ENCODE data around the gene MORN1. TPM values are rescaled to one million over a fixed set of nuclear protein-coding genes. Genes with fewer than 3 reads are reported as not detected.
"Not testable (repeated sequence)": the region's sequence is repeated elsewhere in the genome, so short reads cannot be mapped to it uniquely, and the experiment has no call there.

MORN1 gene
- total RNA-seq, 1 donor from 2014 or later: 19.0 TPM

- no peak for DNase-seq (ENCODE audit: low spot score)
These were observed 84.2 kb downstream of the MORN1 start for GRCh38 chr1:2307064-2307605.

- no peak for DNase-seq (ENCODE audit: low spot score)
These were observed 85.0 kb downstream of the MORN1 start for GRCh38 chr1:2306151-2306978.

GRCh38 chr1:2304921-2305681 is 86.3 kb downstream of the MORN1 start:
- no peak for DNase-seq (ENCODE audit: low spot score)

- DNase-seq (ENCODE audit: low spot score): no peak
These were observed 87.1 kb downstream of the MORN1 start for GRCh38 chr1:2304282-2304681.

GRCh38 chr1:2303781-2304180 is 87.6 kb downstream of the MORN1 start:
- DNase-seq (ENCODE audit: low spot score): no peak

GRCh38 chr1:2303016-2303775 is 88.2 kb downstream of the MORN1 start:
- no peak for DNase-seq (ENCODE audit: low spot score)

GRCh38 chr1:2302292-2302925 is 88.9 kb downstream of the MORN1 start:
- DNase-seq (ENCODE audit: low spot score): no peak

GRCh38 chr1:2301607-2302291 is 89.6 kb downstream of the MORN1 start:
- DNase-seq (ENCODE audit: low spot score): no peak

GRCh38 chr1:2300851-2301606 is 90.3 kb downstream of the MORN1 start:
- peak; percentile 78 for DNase-seq (ENCODE audit: low spot score)

- no peak for DNase-seq (ENCODE audit: low spot score)
These were observed 91.2 kb downstream of the MORN1 start for GRCh38 chr1:2300004-2300771.

GRCh38 chr1:2299131-2299627 is 92.2 kb downstream of the MORN1 start:
- no peak for DNase-seq (ENCODE audit: low spot score)

- DNase-seq (ENCODE audit: low spot score): no peak
These were observed 92.7 kb downstream of the MORN1 start for GRCh38 chr1:2298685-2299084.

GRCh38 chr1:2297246-2298011 is 93.9 kb downstream of the MORN1 start:
- no peak for DNase-seq (ENCODE audit: low spot score)

- no peak for DNase-seq (ENCODE audit: low spot score)
These were observed 94.7 kb downstream of the MORN1 start for GRCh38 chr1:2296614-2297013.

- DNase-seq (ENCODE audit: low spot score): not testable (repeated sequence)
These were observed 95.1 kb downstream of the MORN1 start for GRCh38 chr1:2296211-2296610.

- no peak for DNase-seq (ENCODE audit: low spot score)
These were observed 95.8 kb downstream of the MORN1 start for GRCh38 chr1:2295526-2295925.

GRCh38 chr1:2294725-2295078 is 96.7 kb downstream of the MORN1 start:
- no peak for DNase-seq (ENCODE audit: low spot score)

- DNase-seq (ENCODE audit: low spot score): no peak
These were observed 97.2 kb downstream of the MORN1 start for GRCh38 chr1:2294033-2294724.

Data from ureter (tissue), 1 donor.